Activated CD8-positive, alpha-beta T cell treated with anti-CD3 and anti-CD28 coated beads for 36 hours (primary cell): Measurements from ENCODE around the gene TTC16. TPM values are rescaled to one million over a fixed set of nuclear protein-coding genes. Genes with fewer than 3 reads are reported as not detected.

Source experiments
- ATAC-seq: fragments of 200-7000 bp; cut with Tn5 transposase; one replicate; pipeline ENCODE4 v1.10.0; 2021; ENCODE audit warnings: mild to moderate bottlenecking, moderate library complexity
- CTCF ChIA-PET: fragments of 350-600 bp; sonication (Branson Sonifier 250); formaldehyde crosslinking; loops from one replicate; lab custom pipeline; 2021; ENCODE audit warnings: antibody characterized with exemption; lab: Charles Lee
- POLR2A ChIA-PET: fragments of 350-600 bp; sonication (Branson Sonifier 250); formaldehyde crosslinking; loops from one replicate; lab custom pipeline; 2021; ENCODE audit warnings: antibody characterized with exemption; lab: Charles Lee
- DNase-seq: peaks from one replicate; pipeline ENCODE4 v3.0.0-alpha.2; 2020
- H3K27ac Mint-ChIP-seq: one replicate; pipeline ENCODE4 v1.8.0; 2021; ENCODE audit warnings: mild to moderate bottlenecking, mixed read lengths
- H3K27me3 Mint-ChIP-seq: one replicate; pipeline ENCODE4 v1.8.0; 2021; ENCODE audit warnings: mixed read lengths
- H3K36me3 Mint-ChIP-seq: one replicate; pipeline ENCODE4 v1.8.0; 2021; ENCODE audit warnings: low read depth, mixed read lengths
- H3K4me1 Mint-ChIP-seq: one replicate; pipeline ENCODE4 v1.8.0; 2021; ENCODE audit warnings: low read depth, mixed read lengths
- H3K4me3 Mint-ChIP-seq: one replicate; pipeline ENCODE4 v1.8.0; 2021; ENCODE audit warnings: mild to moderate bottlenecking, moderate library complexity, mixed read lengths
- H3K9me3 Mint-ChIP-seq: one replicate; pipeline ENCODE4 v1.8.0; 2021; ENCODE audit warnings: mixed read lengths
- CTCF ChIP-seq: fragments of 200-600 bp; IDR thresholded peaks from one replicate; pipeline ENCODE4 v1.8.0; 2022; ENCODE audit warnings: antibody characterized with exemption, mild to moderate bottlenecking
- intact Hi-C: fragments of 100-400 bp; cut with micrococcal nuclease; formaldehyde crosslinking; loops from one replicate; pipeline ENCODE4 v1.10.0; 2022
- total RNA-seq, 2 experiments: library from RNA; stranded (reverse); gene quantifications; one replicate each; pipeline ENCODE4 v1.2.3, GENCODE V29; 2021

TTC16 gene
- total RNA-seq, 2 experiments from 2014 or later, result 2.1 to 2.3 TPM

DNA sequence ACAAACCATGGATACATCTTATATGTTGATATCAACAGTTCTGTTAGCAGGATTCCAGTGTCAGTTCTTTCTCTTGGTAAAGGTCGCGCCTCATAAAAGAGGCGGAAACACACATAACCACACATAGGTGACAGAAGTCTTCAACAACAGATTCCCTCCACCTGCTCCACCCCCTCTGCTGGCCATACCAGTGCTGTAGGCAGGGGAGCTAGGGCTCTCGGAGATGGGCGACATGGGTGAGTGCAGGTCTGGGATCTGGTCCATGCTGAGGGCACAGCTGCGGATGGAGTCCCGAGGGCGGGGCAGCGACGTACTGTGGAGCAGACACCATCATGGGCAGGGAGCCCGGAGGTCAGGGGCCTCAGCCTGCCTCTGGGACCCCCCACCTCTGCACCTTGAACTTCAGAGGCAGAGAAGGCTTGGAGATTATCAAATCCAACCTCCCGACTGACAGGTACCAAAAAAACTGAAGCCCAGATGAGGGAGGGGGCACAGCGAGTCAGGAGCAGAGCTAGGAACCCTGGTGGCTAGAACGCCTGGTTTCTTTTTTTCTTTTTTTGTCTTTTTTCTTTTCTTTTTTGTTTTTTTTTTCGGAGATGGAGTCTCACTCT, 31.2 kb downstream of the TTC16 start:
- H3K4me1 Mint-ChIP-seq, result peaks cover 13% of the 10 kb centered on the region
- no peak for TF ChIP-seq CTCF
- intact Hi-C loops, result no loop called here
- no peak overlapping the region for H3K4me3 Mint-ChIP-seq
- ATAC-seq, result peak; percentile 78
- peak overlapping the region; percentile 50 for H3K27ac Mint-ChIP-seq
- DNase-seq, result peak; percentile 53
- CTCF ChIA-PET, result interaction anchor here (0.6 to 1.7 kb wide), 5 partner anchors 12 to 174 kb away, joined by 3 to 6 read pairs (median 3); partner anchors contain the start of gene TOR2A
- POLR2A ChIA-PET, result no interaction called here
- H3K9me3 Mint-ChIP-seq, result no peaks in the 10 kb centered on the region
- no peaks in the 10 kb centered on the region for H3K27me3 Mint-ChIP-seq
- peaks cover 24% of the 10 kb centered on the region for H3K36me3 Mint-ChIP-seq

DNA sequence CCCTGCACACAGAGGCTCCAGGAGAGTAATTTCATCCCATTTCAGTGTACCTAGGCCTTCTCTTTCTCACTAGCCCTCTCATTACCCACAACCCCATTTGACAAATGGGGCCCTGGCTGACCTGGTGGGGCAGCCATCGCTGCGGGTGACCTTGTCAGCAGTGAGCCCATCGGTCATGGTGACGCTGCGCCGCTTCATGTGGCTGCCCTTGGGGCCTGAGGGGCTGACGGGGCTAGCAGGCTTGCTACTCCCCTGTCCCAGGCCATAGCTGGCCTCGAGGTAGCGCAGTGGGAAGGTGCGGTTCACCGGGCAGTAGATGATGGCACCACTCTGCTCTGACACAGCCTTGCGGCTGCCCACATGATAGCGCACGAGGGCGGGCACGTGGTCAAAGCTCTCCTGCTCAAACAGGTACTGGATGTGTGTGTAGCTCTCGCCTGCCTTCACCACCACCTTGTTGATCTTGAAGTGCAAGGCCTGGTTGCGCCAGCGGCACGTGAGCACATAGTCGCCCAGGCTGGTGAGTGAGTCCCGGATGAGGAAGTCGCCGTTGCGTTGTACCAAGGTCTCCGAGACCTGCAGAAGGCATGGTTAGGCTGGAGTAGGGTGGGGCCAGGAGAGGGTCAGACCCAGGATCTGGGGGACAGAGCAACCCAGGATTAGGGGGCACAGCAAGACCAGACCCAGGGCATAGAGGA, 33.4 kb downstream of the TTC16 start:
- H3K27me3 Mint-ChIP-seq, result no peaks in the 10 kb centered on the region
- H3K27ac Mint-ChIP-seq, result no peak overlapping the region
- H3K9me3 Mint-ChIP-seq, result no peaks in the 10 kb centered on the region
- ChIA-PET POLR2A (interaction anchor here (1.0 kb wide), 1 partner anchor 34 kb away, joined by 3 read pairs; the partner anchor contains the start of genes PTRH1 and TTC16), CTCF (no interaction called here)
- H3K4me3 Mint-ChIP-seq, result no peak overlapping the region
- peaks cover 19% of the 10 kb centered on the region for H3K36me3 Mint-ChIP-seq
- peaks cover 13% of the 10 kb centered on the region for H3K4me1 Mint-ChIP-seq
- TF ChIP-seq CTCF, result no peak
- DNase-seq, result no peak
- intact Hi-C loops, result no loop called here
- ATAC-seq, result no peak

- peaks cover 14% of the 10 kb centered on the region for H3K36me3 Mint-ChIP-seq
- ChIA-PET CTCF (interaction anchor here (1.0 kb wide), 1 partner anchor 17 kb away, joined by 3 read pairs; the partner anchor contains the start of gene TOR2A), POLR2A (no interaction called here)
- no peak overlapping the region for H3K27ac Mint-ChIP-seq
- no peaks in the 10 kb centered on the region for H3K27me3 Mint-ChIP-seq
- intact Hi-C loops, result no loop called here
- DNase-seq (peak; percentile 33), ATAC-seq (no peak)
- H3K4me1 Mint-ChIP-seq, result peaks cover 11% of the 10 kb centered on the region
- no peaks in the 10 kb centered on the region for H3K9me3 Mint-ChIP-seq
- TF ChIP-seq CTCF, result no peak
- H3K4me3 Mint-ChIP-seq, result no peak overlapping the region
Measured at GRCh38 chr9:127751269-127752054, 35.6 kb downstream of the TTC16 start.

GRCh38 chr9:127753148-127753547, 37.3 kb downstream of the TTC16 start:
- ChIA-PET CTCF (no interaction called here), POLR2A (interaction anchor here (1.2 kb wide), 1 partner anchor 13 kb away, joined by 3 read pairs; no protein-coding TSS in a partner anchor)
- H3K4me1 Mint-ChIP-seq, result no peaks in the 10 kb centered on the region
- intact Hi-C loops, result no loop called here
- TF ChIP-seq CTCF, result no peak
- H3K27me3 Mint-ChIP-seq, result no peaks in the 10 kb centered on the region
- peaks cover 11% of the 10 kb centered on the region for H3K36me3 Mint-ChIP-seq
- H3K27ac Mint-ChIP-seq, result no peak overlapping the region
- no peak for DNase-seq
- H3K9me3 Mint-ChIP-seq, result no peaks in the 10 kb centered on the region
- no peak for ATAC-seq
- H3K4me3 Mint-ChIP-seq, result no peak overlapping the region
